GM21423 (cell line): ENCODE data around the gene SBF1.
"Not testable (repeated sequence)": the region's sequence is repeated elsewhere in the genome, so short reads cannot be mapped to it uniquely, and the experiment has no call there.

Experiments
- ATAC-seq: cut with Tn5 transposase; IDR thresholded peaks from one replicate; pipeline ENCODE4 v1.9.1; 2021; ENCODE audit warnings: mild to moderate bottlenecking, moderate library complexity; ENCODE audit not compliant: unreplicated experiment

SBF1 gene

DNA sequence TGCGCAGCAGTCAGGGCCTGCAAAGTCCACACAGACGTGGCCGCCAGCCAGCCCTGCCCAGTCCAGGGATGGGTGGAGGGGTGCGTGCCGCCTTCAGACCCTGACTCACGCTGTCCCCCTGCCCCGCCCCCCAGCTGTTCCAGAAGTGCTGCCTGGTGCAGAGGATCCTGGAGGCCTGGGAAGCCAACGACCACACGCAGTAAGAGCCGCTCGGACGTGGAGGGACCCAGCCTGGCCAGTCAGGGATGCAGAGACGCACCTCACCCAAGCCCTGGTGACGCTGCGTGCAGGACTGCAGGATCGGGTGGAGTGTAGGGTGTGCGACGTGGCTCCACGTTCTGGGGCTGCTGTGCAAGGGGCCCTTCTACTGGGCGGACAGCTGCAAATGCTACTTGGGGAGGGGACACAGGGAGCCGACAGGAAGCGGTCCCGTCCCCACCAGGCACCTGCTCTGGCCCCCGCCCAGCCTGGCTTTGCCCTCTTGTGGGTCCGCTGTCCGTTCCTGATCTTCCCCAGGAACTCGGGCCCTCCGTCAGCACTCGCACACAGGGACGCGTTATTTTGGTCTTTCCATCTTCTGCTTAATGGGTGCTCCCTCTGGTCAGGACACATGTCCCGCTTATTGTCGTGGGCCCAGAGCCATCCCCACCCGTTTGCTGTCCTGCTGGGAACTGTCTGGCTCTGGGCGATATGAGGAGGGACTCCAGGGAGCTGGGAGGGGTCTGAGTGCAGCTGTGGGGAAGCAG lies 42.5 kb downstream of the SBF1 start:
- ATAC-seq, result no peak

DNA sequence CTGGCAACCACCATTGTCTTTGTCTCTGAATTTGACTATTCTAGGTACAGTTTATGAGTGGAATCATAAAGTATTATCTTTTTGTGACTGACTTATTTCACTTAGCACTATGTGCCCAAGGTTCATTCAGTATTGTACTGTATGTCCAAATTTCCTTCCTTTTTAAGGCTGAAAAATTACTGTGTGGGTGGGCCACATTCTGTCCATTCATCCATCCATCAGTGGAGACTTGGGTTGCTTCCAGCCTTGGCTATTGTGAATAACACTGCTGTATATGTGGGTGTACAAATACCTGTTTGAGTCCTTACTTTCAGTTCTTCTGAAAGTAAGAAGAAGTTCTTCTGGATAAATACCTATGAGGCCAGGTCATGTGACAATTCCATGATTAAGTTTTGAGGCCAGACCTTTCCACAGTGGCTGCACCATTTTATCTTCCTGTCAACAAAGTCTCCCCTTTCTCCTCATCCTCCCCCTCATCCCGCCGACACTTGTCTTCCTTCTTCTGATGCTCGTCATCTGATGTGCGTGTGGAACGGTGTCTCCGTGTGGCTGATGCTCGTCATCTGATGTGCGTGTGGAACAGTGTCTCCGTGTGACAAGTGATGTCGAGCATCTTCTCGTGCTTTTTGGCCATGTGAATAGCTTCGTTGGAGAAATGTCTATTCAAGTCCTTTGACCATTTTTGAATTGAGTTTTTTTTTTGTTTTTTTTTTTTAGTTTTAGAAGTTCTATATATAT lies 49.5 kb downstream of the SBF1 start:
- ATAC-seq, result no peak

DNA sequence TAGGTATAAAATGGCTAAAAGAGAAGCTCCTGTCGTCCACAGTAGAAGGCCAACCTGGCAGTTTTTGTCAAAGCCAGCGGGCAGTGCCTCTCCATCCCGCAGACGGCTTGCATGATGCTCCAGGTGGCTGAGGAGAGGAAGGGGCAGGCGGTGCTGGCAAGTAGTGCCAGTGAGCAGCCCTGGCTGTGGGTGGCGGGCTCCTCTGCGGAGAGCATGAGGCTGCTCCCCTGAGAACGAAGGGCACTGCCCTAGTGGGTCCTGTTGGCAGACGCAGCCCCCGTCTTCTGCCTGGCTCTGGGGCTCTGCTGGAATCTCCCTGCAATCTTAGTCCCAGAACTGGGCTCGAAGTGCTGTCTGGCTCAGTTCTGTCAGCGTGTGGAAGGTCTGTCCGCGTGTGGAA lies 50.9 kb downstream of the SBF1 start:
- ATAC-seq, result no peak

DNA sequence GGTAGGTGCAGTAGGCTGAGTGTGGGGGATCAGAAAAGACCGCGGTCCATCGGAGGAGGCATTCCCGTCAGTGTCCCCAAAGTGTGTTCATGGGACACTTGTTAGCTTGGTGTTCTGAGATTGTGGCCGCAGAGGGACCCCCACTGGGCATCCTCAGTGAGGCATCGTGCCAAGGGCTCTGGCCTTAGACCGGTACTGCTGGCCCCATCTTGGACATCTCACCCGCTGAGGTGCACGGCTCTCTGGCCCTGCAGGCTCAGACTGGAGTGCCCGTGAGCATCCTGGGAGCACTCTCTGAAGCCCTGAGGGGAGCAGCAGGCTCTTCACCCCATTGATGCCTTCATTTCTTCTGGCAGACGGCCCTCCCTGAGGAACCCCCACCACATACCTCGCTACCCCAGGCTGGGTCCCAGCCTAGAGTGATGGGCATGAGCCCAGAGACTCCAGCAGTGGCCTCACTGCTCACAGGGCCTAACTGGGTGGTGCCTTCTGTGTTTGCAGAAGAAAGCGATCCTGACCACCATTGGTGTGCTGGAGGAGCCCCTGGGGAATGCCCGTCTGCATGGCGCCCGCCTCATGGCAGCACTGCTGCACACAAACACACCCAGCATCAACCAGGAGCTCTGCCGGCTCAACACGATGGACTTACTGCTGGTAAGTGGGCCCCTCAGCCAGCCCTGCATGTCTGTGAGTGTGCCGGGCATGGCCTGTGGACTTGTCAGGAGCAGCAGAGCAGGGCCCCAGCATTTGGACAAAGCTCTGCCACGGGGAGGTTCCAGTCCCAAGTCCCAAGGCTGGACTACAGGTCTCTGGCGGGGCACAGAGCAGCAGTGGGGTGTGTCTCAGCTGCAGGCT lies 51.6 kb downstream of the SBF1 start:
- no peak for ATAC-seq

DNA sequence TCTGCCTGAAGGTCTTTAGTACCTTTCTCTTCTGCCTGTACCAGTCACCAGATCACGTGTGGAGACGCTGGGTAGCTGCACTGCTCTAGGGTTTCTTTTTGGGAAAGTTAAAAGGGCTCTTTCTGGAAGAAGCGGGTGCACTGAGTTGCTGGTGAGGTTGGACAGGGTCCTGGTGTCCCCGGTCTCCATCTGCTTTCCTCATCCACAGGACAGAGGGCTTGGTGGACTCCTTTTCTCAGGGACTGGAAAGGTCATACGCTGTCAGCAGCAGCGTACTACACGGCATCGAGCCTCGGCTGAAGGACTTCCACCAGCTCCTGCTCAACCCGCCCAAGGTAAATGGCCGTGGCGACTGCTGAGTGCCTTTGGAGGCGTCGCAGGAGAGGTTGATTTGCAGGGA lies 52.8 kb downstream of the SBF1 start:
- no peak for ATAC-seq

DNA sequence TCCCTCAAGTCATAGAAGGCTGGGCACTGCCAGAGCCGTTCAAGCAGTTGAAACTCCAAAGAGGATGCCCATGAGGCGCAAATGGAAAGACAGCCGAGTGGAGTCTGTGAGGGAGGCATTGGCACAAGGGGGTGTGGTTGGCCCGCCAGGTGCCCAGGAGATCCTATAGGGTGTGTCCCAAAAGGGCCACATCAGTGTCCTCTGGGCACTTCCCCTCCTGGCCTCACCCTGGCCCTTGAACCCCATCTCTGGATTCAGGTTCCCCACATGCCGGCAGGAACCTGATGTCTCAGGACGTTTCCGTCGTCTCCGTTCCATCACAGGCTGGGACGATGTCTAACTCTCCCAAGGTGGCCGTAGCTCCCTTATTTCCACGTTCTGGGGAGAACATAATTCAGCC lies 54.3 kb downstream of the SBF1 start:
- ATAC-seq, result no peak

DNA sequence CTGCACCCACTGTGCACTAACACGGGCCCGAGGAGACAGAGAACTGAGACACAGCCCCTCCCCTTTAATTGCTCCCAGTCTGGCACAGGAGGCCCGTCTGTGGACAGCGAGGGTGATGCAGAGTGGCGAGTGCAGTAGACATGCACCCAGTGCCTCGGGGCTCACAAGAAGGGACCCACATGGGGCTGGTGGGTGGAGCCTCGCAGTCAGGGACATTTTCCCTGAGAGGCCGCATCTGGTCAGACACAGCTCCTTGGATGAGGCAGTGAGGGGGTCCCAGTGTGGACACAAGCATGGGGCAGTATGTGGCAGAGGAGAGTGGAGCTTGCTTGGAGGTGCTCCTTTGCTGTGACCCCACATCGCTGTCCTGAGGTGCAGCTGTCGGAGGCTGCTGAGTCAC lies 54.8 kb downstream of the SBF1 start:
- no peak for ATAC-seq

DNA sequence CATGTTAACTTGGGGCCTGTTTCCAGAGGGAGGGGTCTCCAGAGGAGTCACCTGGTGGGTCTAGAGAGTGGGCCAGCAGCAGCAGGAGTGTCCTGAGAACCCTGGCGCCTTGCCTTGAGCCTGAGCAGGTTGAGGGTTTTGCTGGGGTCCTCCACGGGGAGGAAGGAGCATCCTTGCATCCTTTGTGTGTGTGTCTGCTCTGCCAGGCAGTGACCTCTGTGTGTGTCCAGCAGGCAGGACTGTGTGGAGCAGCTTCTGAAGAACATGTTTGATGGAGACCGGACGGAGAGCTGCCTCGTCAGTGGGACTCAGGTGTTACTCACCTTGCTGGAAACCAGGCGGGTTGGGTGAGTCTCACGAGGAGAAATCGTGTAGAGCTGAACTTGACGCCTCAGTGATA lies 55.7 kb downstream of the SBF1 start:
- no peak for ATAC-seq

DNA sequence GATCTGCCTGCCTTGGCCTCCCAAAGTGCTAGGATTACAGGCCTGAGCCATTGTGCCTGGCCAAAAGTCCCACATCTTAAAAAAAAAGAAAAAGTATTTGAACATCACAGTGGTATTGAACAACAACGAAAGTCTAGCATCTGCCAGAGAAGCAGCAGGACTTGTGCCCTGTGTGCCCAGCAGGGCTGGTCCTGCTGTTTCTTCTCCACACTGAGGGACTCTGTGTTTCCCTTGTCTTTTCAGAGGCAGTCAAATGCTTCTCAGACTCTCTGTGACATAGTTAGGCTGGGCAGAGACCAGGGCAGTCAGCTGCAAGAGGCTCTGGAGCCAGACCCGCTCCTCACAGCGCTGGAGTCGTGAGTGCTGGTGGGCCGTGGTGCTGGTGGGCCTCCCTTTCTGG lies 56.2 kb downstream of the SBF1 start:
- ATAC-seq, result no peak

DNA sequence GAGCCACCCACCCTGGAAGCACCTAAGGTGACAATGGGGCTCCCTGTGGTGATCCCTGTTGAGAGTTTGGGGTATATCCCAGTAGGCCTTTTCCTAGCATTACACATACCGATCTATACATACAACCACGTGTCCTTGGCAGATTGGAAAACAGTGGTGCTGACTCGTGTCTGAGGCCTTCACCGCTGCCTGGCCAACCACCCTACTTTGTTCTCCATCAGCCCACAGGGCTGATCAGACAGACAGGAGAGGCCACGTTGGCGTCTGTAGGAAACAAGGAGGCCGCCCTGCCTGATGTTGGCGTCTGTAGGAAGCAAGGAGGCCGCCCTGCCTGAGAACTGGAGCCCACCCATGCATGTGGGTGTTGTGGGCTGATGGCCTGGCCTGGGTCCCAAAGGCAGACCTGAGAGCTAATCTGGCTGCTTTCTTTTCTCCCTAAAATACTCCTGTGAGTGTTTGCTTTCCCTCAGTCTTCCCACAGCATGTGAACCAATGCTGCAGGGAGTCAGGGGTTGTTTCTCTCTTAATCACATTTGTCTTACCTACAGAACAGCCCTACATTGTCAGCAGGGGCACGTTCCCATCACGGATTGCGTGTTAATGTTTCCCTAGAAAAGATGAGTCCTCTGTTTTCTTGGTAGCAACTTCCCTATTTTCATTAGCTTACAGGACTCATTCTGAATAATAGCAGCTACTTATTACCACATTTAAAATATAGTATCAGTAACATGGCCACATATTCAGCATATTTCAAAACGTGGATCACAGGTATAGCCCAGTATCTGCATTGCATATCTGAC lies 57.2 kb downstream of the SBF1 start:
- no peak for ATAC-seq

DNA sequence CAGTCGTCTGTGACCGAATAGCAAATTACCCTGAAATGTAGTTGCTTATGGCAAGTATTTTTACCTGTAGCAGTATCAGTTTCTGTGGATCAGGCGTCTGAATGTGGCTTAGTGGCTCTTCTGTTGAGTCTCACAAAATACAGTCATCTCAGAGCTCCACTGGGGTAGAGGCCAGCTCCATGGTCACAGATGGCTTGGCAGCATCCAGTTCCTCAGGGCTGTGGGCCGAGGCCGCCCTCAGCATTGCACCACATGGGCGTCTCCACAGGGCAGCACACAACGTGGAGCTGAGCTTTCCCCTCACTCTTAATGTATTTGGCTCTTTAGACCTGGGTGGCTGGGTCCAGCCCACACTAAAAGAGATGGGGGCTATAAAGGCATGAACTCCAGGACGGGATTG lies 57.8 kb downstream of the SBF1 start:
- ATAC-seq, result no peak

DNA sequence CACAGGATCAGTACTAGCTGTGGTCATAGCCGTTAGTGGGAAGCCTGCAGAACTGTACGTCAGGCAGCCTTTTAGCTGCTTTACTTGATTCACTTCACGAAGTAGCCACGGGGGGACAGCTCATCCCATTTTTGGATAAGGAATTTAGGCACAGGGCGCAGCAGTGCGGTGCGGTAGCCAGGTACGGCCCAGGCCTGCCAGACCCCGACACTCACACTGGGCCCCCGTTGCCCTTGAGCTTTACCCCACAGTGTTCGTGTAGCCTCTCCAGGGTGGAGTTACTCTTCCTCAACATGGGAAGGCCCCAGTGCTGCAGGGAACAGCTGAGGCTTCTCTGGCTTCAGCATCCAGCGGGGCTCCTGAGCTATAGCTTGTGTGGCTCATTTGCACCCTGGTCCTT lies 59.4 kb downstream of the SBF1 start:
- ATAC-seq, result no peak

DNA sequence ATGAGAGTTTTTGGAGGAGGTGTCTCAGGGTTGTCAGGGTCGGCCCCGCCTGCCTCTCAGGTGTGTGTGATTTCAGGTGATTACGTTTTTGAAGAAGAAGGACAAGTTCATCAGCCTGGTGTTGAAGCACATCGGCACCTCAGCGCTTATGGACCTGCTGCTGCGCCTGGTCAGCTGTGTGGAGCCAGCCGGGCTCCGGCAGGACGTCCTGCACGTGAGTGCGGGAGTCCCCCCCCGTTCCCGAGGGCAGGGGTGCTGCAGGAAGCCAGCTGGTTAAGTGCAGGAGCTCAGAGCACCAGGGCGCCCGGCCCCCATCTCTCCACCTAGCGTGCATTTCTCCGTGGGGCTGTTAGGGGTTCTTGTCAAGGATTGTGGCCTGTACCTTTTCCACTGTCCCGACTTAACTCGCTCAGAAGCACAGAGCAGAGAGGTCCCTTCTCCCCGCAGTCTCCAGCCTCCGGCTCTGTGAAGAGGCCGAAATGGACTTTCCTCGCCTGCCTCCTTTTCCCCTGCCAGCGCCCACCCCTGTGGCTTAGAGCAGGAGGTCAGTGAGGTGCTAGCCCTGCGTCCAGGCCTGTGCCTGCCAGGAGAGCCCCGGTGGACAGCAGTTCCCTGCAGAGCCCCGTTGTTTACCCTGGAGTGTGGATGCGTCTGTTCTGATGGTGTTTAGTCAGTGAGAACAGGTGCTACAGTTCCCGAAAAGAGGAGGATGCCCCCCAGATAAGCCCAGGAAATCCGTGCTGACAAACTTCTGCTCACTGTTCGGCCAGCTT lies 60.2 kb downstream of the SBF1 start:
- no peak for ATAC-seq

DNA sequence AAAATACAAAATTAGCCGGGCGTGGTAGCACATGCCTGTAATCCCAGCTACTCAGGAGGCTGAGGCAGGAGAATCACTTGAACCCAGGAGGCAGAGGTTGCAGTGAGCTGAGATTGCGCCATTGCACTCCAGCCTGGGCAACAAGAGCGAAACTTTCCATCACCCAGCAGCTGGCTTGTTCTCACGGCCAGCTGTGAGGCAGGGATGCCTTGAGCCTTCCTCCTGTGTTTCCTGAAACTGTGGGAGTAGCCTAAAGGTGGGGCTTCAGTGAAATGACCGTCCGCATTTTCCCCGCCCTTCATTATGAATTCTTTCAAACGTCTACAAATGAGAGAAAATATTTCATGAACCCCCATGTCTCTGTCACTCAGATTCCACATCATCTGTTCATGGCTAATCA lies 65.9 kb downstream of the SBF1 start:
- ATAC-seq, result not testable (repeated sequence)

DNA sequence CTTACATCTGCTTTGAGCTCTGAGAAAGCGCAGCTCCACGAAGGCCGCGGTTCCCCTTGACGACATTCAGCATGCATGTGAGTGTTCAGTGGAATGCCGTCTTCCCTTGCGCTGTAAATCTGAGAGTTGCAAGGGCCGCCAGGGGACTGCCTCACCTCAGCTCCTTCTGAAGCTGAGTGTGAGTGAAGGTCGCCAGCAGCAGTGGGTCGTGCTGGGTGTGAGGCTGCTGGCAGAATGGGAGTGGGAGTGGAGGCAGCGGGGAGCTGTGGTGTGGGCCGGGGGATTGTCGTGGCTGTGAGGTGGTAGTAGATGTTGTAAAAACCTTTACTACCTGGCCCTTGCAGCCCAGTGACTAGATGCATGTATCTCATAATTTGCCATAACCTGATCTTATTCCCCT lies 66.5 kb downstream of the SBF1 start:
- no peak for ATAC-seq

DNA sequence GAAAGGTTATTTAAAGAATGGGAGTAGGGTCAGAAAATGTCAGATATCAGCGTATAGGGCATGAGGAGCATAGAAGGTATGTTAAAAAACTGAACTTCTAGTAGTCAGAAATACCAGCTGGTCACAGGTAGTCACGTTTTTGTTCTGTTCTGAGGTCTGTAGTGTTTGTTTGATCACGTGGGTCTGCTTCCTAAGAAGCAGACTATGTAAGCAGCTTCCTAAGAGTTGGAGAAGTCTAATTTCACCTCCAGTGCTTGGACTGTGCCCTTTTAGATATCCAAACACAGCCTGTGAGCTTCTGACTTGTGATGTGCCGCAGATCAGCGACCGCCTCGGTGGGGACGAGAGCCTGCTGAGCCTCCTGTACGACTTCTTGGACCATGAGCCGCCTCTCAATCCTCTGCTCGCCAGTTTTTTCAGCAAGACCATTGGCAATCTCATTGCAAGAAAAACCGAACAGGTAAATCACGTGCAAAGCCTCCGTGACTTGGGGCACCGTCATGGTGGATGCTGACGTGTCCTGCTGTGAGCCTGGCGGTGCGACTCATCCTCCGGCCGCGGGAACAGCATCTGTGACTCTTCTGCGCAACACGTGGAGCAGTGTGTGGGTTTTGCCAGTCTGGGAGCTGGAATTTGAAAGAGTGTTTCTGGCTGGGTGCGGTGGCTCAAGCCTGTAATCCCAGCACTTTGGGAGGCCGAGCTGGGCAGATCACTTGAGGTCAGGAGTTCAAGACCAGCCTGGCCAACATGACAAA lies 68.2 kb downstream of the SBF1 start:
- ATAC-seq, result no peak

DNA sequence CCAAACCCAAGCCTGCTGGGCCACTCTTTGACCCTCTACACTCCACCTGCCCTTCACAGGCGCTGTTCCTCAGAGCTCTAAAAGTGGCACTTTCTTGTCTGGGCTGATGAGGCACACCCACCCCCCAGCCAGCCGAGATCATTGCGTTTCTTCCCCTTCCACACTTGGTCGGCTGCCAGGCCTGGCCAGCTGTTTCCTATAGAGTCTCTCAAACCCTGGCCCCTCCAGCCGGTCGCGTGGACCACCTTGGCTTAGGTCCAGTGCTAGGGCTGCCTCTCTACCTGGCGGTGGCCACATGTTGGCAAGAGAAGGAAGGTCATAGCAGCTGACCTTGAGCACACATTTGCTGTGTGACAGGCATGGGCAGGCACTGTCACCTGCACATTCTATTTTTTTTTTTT lies 71.1 kb downstream of the SBF1 start:
- no peak for ATAC-seq

DNA sequence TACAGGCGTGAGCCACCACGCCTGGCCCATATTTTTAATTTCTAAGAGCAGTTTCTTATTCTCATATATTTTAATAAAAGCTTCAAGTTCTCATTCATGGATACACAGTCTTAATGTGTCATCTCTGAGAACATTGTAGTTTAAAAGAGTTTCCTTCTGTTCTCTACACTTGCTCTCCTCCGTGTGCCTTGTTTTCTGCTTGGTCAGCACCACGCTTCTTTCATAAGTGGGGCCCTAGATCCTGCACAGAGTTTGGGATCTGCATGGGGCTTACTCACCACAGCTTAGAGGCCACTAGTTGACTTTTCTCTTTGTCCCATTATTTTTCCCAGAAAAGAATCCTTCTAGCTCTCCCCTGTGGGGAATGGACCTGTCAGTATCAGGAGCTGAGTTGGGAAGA lies 72.9 kb downstream of the SBF1 start:
- ATAC-seq, result no peak

DNA sequence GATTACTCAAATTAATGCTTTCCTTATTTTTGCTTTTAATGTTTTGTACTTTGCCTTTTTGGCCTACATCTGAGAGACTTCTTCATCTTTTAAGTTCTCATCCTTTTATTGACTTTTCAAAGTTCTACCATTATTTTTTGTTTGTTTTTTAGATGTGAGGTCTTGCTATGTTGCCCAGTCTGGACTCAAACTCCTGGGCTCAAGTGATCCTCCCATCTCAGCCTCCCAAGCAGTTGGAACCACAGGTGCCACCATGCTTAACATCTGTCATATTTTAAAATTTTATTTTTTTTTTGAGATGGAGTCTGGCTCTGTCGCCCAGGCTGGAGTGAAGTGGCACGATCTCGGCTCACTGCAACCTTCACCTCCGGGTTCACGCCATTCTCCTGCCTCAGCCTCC lies 73.9 kb downstream of the SBF1 start:
- ATAC-seq, result no peak
